ENCODE data around the gene IL18BP. TPM values are rescaled to one million over a fixed set of nuclear protein-coding genes. Genes with fewer than 3 reads are reported as not detected.

IL18BP gene
- polyA plus RNA-seq, 1 donor (not counting 4 experiments of a cell fraction or from before 2014, with no cell fraction given), result 2.9 TPM

GRCh38 chr11:72010529-72011233, 12.0 kb downstream of the IL18BP start:
- dilution Hi-C loops (cut with MboI; ENCODE audit: extremely low pct_ligation_motif_present, low sequenced_read_pairs), result no loop called here
- no peak overlapping the region for H3K27ac ChIP-seq (ENCODE audit: control insufficient read depth, insufficient read depth, low read length)
- H3K27me3 ChIP-seq (ENCODE audit: control insufficient read depth, extremely low read depth, insufficient read depth, low read length), result no peaks in the 10 kb centered on the region
- no peak overlapping the region for H3K4me3 ChIP-seq (ENCODE audit: control insufficient read depth in 2 of 3, extremely low read depth in 1 of 3, insufficient read depth in 2 of 3, low read depth in 1 of 3, low read length in 3 of 3)
- peaks cover 8% of the 10 kb centered on the region for H3K79me2 ChIP-seq (ENCODE audit: control insufficient read depth, insufficient read depth, low read length)
- peaks cover 5% of the 10 kb centered on the region for H4K20me1 ChIP-seq (ENCODE audit: control insufficient read depth, extremely low read depth, insufficient read depth, low read length)
- no peak for TF ChIP-seq EZH2 (IDR thresholded peaks at IDR 0.05; ENCODE audit: low read length)
- TF ChIP-seq CTCF (optimal IDR thresholded peaks at IDR 0.05 in 1 of 3, IDR thresholded peaks at IDR 0.05 in 1 of 3, conservative IDR thresholded peaks at IDR 0.05 in 1 of 3; ENCODE audit: extremely low read depth in 1 of 3, insufficient read depth in 2 of 3, low read length in 3 of 3), result no peak
- no peak overlapping the region for H2AFZ ChIP-seq (ENCODE audit: control insufficient read depth, low read length)
- H3K36me3 ChIP-seq (ENCODE audit: control insufficient read depth in 2 of 2, extremely low read depth in 1 of 2, insufficient read depth in 2 of 2, low read length in 2 of 2), result peaks cover 49 to 52% of the 10 kb centered on the region in 2 experiments
- no peak for FAIRE-seq
- DNase-seq (ENCODE audit: low read depth, low spot score), result no peak
- no peaks in the 10 kb centered on the region for H3K9me3 ChIP-seq (ENCODE audit: control insufficient read depth, low read depth, low read length)
- H3K4me2 ChIP-seq (ENCODE audit: control insufficient read depth, extremely low read depth, insufficient read depth, low read depth, low read length), result no peak overlapping the region
- H3K9ac ChIP-seq (ENCODE audit: control insufficient read depth, extremely low read depth, insufficient read depth, low read length), result no peak overlapping the region
- H3K4me1 ChIP-seq (ENCODE audit: control insufficient read depth, extremely low read depth, insufficient read depth, low read length), result peaks cover 19% of the 10 kb centered on the region
- no peaks in the 10 kb centered on the region for H3K9me1 ChIP-seq (ENCODE audit: control insufficient read depth, extremely low read depth, insufficient read depth, low read length)

- Histone ChIP-seq H3K4me1 (ENCODE audit: control insufficient read depth, extremely low read depth, insufficient read depth, low read length) (peaks cover 19% of the 10 kb centered on the region), H3K79me2 (ENCODE audit: control insufficient read depth, insufficient read depth, low read length) (peaks cover 8% of the 10 kb centered on the region), H3K4me3 (ENCODE audit: control insufficient read depth in 2 of 3, extremely low read depth in 1 of 3, insufficient read depth in 2 of 3, low read depth in 1 of 3, low read length in 3 of 3) (no peak overlapping the region), H4K20me1 (ENCODE audit: control insufficient read depth, extremely low read depth, insufficient read depth, low read length) (peaks cover 5% of the 10 kb centered on the region), H3K27ac (ENCODE audit: control insufficient read depth, insufficient read depth, low read length) (no peak overlapping the region), H3K9ac (ENCODE audit: control insufficient read depth, extremely low read depth, insufficient read depth, low read length) (no peak overlapping the region), H3K4me2 (ENCODE audit: control insufficient read depth, extremely low read depth, insufficient read depth, low read depth, low read length) (no peak overlapping the region), H3K27me3 (ENCODE audit: control insufficient read depth, extremely low read depth, insufficient read depth, low read length) (no peaks in the 10 kb centered on the region), H2AFZ (ENCODE audit: control insufficient read depth, low read length) (no peak overlapping the region), H3K9me3 (ENCODE audit: control insufficient read depth, low read depth, low read length) (no peaks in the 10 kb centered on the region), H3K9me1 (ENCODE audit: control insufficient read depth, extremely low read depth, insufficient read depth, low read length) (no peaks in the 10 kb centered on the region), H3K36me3 (ENCODE audit: control insufficient read depth in 2 of 2, extremely low read depth in 1 of 2, insufficient read depth in 2 of 2, low read length in 2 of 2) (peaks cover 52 to 53% of the 10 kb centered on the region in 2 experiments)
- TF ChIP-seq EZH2 (IDR thresholded peaks at IDR 0.05; ENCODE audit: low read length), result no peak
- DNase-seq (ENCODE audit: low read depth, low spot score) (no peak), FAIRE-seq (no peak)
- dilution Hi-C loops (cut with MboI; ENCODE audit: extremely low pct_ligation_motif_present, low sequenced_read_pairs), result no loop called here
Observed at GRCh38 chr11:72012091-72012630, 13.5 kb downstream of the IL18BP start.

All from keratinocyte (primary cell).